ENCODE results near the gene GRXCR2. TPM values are rescaled to one million over a fixed set of nuclear protein-coding genes. Genes with fewer than 3 reads are reported as not detected.

GRXCR2 gene
- total and polyA plus RNA-seq, 2 experiments from 2014 or later, result not detected

- peak overlapping the region; percentile 24 for H3K27ac ChIP-seq
- no peaks in the 10 kb centered on the region for H3K9me3 ChIP-seq (ENCODE audit: low read depth)
- peaks cover 24% of the 10 kb centered on the region for H3K4me1 ChIP-seq (ENCODE audit: insufficient read depth)
- peak; percentile 93 for DNase-seq
- 32 to 36% methylated on average over 6 of the region's 6 CpGs for WGBS, 2 experiments (ENCODE audit: low coverage in 1 of 2, low lambda C conversion rate in 2 of 2, missing lambda C conversion rate in 2 of 2)
- H3K9ac ChIP-seq, result no peak overlapping the region
- no peaks in the 10 kb centered on the region for H3K9me2 ChIP-seq (ENCODE audit: insufficient read depth)
- peak overlapping the region; percentile 64 for H2AFZ ChIP-seq
- no peak overlapping the region for H3K4me3 ChIP-seq
- in situ Hi-C loops (cut with MboI), result no loop called here
- no peaks in the 10 kb centered on the region for H3K36me3 ChIP-seq (ENCODE audit: low read depth)
- TF ChIP-seq EZH2 (IDR thresholded peaks at IDR 0.05; ENCODE audit: insufficient read depth, poor library complexity, severe bottlenecking), result no peak
- TF ChIP-seq EZH2phosphoT487 (IDR thresholded peaks at IDR 0.05; ENCODE audit: insufficient read depth, low read depth), result no peak
- no peaks in the 10 kb centered on the region for H3K27me3 ChIP-seq (replicated peaks; ENCODE audit: insufficient read depth)
- H3K79me2 ChIP-seq (ENCODE audit: insufficient read depth), result no peaks in the 10 kb centered on the region
- peaks cover 18% of the 10 kb centered on the region for H3F3A ChIP-seq (ENCODE audit: insufficient read depth)
- H3K4me2 ChIP-seq (ENCODE audit: unreplicated experiment), result peak overlapping the region; percentile 34
- H4K20me1 ChIP-seq (ENCODE audit: insufficient read depth), result no peaks in the 10 kb centered on the region
Observed at GRCh38 chr5:145847499-145848497, 25.0 kb downstream of the GRXCR2 start.

DNA sequence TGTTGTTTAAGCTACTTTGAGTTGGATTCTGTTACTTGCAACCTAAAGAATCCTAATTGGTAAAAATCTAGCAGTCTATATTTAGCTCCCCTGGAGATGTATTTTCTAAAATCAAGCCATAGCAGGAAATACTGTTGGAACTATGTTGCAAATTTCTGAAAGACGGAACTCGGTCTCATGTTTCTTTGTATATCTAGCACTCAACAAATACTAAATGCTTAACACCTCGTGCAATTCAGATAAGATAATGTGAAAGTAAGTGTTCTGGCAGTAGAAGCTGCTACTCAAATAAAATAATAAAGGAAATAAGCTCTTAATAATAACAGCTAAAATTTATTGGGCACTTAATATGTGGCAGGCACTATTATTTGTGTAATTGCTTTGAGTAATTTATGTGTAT lies 26.7 kb downstream of the GRXCR2 start:
- H3K4me1 ChIP-seq (ENCODE audit: insufficient read depth), result peaks cover 24% of the 10 kb centered on the region
- H3K27me3 ChIP-seq (replicated peaks; ENCODE audit: insufficient read depth), result no peaks in the 10 kb centered on the region
- H3K9ac ChIP-seq, result no peak overlapping the region
- no peak overlapping the region for H2AFZ ChIP-seq
- H3K4me3 ChIP-seq, result no peak overlapping the region
- H3K9me2 ChIP-seq (ENCODE audit: insufficient read depth), result no peaks in the 10 kb centered on the region
- WGBS, 2 experiments (ENCODE audit: low coverage in 1 of 2, low lambda C conversion rate in 2 of 2, missing lambda C conversion rate in 2 of 2), result 72 to 77% methylated on average over 3 of the region's 3 CpGs
- no peaks in the 10 kb centered on the region for H3K79me2 ChIP-seq (ENCODE audit: insufficient read depth)
- no peak for DNase-seq
- no peaks in the 10 kb centered on the region for H3K9me3 ChIP-seq (ENCODE audit: low read depth)
- in situ Hi-C loops (cut with MboI), result no loop called here
- H3K4me2 ChIP-seq (ENCODE audit: unreplicated experiment), result no peak overlapping the region
- no peaks in the 10 kb centered on the region for H3K36me3 ChIP-seq (ENCODE audit: low read depth)
- no peak overlapping the region for H3K27ac ChIP-seq
- peaks cover 18% of the 10 kb centered on the region for H3F3A ChIP-seq (ENCODE audit: insufficient read depth)
- TF ChIP-seq EZH2 (IDR thresholded peaks at IDR 0.05; ENCODE audit: insufficient read depth, poor library complexity, severe bottlenecking), result no peak
- TF ChIP-seq EZH2phosphoT487 (IDR thresholded peaks at IDR 0.05; ENCODE audit: insufficient read depth, low read depth), result no peak
- H4K20me1 ChIP-seq (ENCODE audit: insufficient read depth), result no peaks in the 10 kb centered on the region

DNA sequence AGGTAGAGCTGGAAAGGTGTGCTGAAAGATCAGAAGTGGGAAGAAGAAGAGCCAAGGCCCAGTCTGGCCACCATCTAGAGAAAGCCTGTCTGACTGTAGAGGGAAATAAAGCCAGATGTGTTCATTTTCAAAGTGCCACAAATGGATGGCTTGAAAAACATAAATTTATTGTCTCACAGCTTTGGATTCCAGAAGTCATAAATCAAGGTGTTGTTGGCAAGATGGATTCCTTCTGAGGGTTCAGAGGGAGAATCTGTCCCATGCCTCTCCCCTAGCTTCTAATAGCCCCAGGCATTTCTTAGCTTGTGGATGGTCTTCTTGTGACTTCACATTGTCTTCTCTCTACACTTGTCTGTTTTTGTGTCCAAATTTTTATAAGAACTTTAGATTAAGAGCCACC lies 31.5 kb downstream of the GRXCR2 start:
- H3K36me3 ChIP-seq (ENCODE audit: low read depth), result no peaks in the 10 kb centered on the region
- no peak overlapping the region for H3K9ac ChIP-seq
- no peaks in the 10 kb centered on the region for H4K20me1 ChIP-seq (ENCODE audit: insufficient read depth)
- H3K4me2 ChIP-seq (ENCODE audit: unreplicated experiment), result no peak overlapping the region
- no peak overlapping the region for H2AFZ ChIP-seq
- H3K27ac ChIP-seq, result no peak overlapping the region
- DNase-seq, result no peak
- H3K9me2 ChIP-seq (ENCODE audit: insufficient read depth), result no peaks in the 10 kb centered on the region
- H3K4me1 ChIP-seq (ENCODE audit: insufficient read depth), result no peaks in the 10 kb centered on the region
- TF ChIP-seq EZH2phosphoT487 (IDR thresholded peaks at IDR 0.05; ENCODE audit: insufficient read depth, low read depth), result no peak
- no peak for TF ChIP-seq EZH2 (IDR thresholded peaks at IDR 0.05; ENCODE audit: insufficient read depth, poor library complexity, severe bottlenecking)
- H3K9me3 ChIP-seq (ENCODE audit: low read depth), result no peaks in the 10 kb centered on the region
- in situ Hi-C loops (cut with MboI), result no loop called here
- no peak overlapping the region for H3K4me3 ChIP-seq
- no peaks in the 10 kb centered on the region for H3K79me2 ChIP-seq (ENCODE audit: insufficient read depth)
- no peaks in the 10 kb centered on the region for H3K27me3 ChIP-seq (replicated peaks; ENCODE audit: insufficient read depth)
- H3F3A ChIP-seq (ENCODE audit: insufficient read depth), result no peaks in the 10 kb centered on the region

GRCh38 chr5:145840458-145841132 lies 32.2 kb downstream of the GRXCR2 start:
- in situ Hi-C loops (cut with MboI), result no loop called here
- no peak for DNase-seq

More at GRCh38 chr5:145840458-145841132, 32.2 kb downstream of the GRXCR2 start:
- H3K4me3 ChIP-seq, result no peak overlapping the region
- H3K9ac ChIP-seq, result no peak overlapping the region
- no peak overlapping the region for H2AFZ ChIP-seq
- H3K9me3 ChIP-seq (ENCODE audit: low read depth), result no peaks in the 10 kb centered on the region
- no peaks in the 10 kb centered on the region for H3K27me3 ChIP-seq (replicated peaks; ENCODE audit: insufficient read depth)
- no peak for TF ChIP-seq EZH2 (IDR thresholded peaks at IDR 0.05; ENCODE audit: insufficient read depth, poor library complexity, severe bottlenecking)
- no peak overlapping the region for H3K27ac ChIP-seq
- H3K79me2 ChIP-seq (ENCODE audit: insufficient read depth), result no peaks in the 10 kb centered on the region
- H3K4me2 ChIP-seq (ENCODE audit: unreplicated experiment), result no peak overlapping the region
- no peaks in the 10 kb centered on the region for H3K4me1 ChIP-seq (ENCODE audit: insufficient read depth)
- H4K20me1 ChIP-seq (ENCODE audit: insufficient read depth), result no peaks in the 10 kb centered on the region
- no peaks in the 10 kb centered on the region for H3K36me3 ChIP-seq (ENCODE audit: low read depth)
- no peaks in the 10 kb centered on the region for H3K9me2 ChIP-seq (ENCODE audit: insufficient read depth)
- H3F3A ChIP-seq (ENCODE audit: insufficient read depth), result no peaks in the 10 kb centered on the region
- WGBS, 2 experiments (ENCODE audit: low coverage in 1 of 2, low lambda C conversion rate in 2 of 2, missing lambda C conversion rate in 2 of 2), result 90% methylated on average over 3 of the region's 3 CpGs
